GM19238 (cell line): ENCODE measurements around the gene CDS2.

Source experiments
- DNase-seq: peaks from one replicate; pipeline ENCODE4 v3.0.0; 2011; ENCODE audit warnings: low spot score; ENCODE audit not compliant: insufficient read length

CDS2 gene

DNA sequence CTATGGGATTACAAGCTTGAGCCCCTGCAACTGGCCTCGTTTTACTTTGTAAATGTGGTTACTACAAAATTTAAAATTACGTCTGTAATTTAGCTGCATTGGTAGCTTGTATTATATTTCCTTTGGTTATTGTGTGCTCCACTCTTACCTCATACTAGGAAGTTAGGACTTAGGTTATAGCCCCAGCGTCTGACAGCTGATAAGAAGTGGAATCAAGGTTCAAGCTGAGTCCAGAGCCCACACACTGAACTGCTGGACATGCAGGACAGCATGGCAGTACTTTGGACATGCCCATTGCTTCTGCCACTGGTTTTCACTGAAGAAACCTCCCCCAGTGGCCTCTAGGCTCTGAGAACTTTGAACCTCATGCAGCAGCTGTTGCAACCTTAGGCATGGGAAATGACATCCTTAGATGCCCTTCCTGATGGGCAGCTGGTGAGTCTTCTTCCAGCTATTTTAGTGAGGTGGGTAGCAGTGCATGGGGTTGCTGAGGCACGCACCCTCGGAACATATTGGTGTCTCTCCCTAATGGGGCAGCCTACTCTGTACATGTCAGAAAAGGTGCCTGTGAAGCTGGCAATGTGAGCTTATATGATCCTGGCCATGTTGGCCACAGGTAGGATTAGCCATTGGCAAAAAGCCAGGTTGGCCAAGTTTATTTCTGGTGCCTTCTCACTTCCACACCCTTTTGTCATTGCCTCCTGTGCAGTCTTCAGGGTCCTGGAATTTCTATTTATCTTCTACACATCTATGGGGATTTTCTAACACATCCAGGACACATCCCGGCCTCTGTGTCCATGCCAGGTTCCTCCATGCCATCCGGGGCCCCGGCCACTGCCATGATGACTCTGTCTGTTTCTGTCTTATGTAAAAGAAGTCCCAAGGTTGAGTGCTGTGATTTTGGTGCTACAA, 85.3 kb downstream of the CDS2 start:
- no peak for DNase-seq

- DNase-seq, result no peak
Observed at GRCh38 chr20:5212907-5213487, 86.2 kb downstream of the CDS2 start.

GRCh38 chr20:5214826-5215225, 88.0 kb downstream of the CDS2 start:
- DNase-seq, result no peak

- DNase-seq, result no peak
Observed at GRCh38 chr20:5215672-5216304, 89.0 kb downstream of the CDS2 start.

DNA sequence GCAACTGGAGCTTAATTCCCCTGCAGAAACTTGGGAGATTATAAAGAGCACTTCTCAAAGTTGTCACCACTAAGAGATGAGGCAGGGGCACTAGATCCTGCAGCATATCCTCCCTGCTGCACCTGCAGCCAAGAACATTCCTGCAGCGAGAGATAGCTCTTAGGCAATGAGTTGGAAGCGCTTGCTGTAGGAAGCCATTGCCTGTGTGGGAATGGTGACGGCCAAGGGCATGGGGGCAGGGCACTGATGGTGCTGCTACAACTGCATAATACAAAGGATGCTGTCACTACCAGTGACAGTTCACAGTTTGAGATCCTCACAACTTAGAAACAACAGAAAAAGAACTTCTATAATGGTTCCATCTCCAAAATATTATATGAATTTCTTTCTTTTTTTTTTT, 89.9 kb downstream of the CDS2 start:
- DNase-seq, result no peak

DNA sequence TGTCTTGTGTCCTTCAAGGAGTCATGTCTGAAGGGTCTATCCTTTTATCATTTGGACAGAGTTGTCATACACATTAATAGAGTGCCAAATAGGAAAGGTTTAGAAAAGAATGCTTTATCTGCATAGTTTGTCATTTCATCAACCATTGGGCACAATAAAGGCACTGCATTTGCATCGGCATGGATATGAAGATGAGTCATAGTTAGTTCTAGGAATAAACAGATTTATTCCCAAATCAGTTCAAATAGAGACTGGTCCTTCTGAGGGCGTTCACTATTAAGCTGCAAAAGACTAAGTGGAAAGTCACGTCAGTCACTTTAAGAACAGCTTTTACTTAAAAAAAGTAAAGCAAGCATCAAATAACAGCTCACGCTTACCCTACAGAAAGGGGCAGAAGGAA, 90.8 kb downstream of the CDS2 start:
- DNase-seq, result no peak

GRCh38 chr20:5220321-5221060, 93.7 kb downstream of the CDS2 start:
- DNase-seq, result no peak

GRCh38 chr20:5221061-5221430, 94.2 kb downstream of the CDS2 start:
- DNase-seq, result no peak

DNA sequence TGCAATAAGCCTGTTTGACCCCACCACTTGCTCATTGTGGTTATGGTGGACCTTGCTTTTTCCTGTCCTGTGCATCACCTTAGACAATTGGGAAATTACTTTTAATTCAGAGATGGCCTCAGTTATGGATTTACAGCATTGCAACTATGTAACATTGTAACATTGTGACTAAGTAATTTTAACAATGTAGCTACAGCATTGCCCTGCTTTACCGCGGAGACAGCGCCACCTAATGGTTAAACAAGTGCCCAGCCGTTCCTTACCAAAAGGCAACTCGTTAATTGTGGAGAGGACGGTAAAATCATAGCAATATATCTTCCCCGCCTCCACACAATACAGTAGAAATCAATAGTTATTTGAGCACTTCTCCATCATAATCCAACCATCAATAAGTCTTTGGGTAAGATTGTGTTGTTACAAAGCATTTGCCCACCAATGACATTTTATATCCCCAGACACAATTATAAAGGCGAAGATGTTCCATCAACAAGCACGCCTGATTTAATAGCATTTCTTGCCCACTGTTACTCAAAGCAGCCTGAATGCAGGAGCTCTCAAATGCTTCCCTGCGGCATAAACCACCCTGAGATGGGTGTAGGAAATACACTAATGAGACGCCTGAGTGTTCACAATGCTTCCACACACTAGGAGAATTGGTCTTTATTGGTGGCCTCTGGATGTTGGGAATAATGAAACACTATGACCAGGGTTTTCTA, 96.3 kb downstream of the CDS2 start:
- DNase-seq, result peak; percentile 27

GRCh38 chr20:5230544-5230943, 103.7 kb downstream of the CDS2 start:
- no peak for DNase-seq

GRCh38 chr20:5234158-5234557, 107.3 kb downstream of the CDS2 start:
- DNase-seq, result no peak

GRCh38 chr20:5234978-5235377, 108.2 kb downstream of the CDS2 start:
- DNase-seq, result no peak
